ENCODE data around the gene ARHGEF1. TPM values are rescaled to one million over a fixed set of nuclear protein-coding genes. Genes with fewer than 3 reads are reported as not detected.

The ARHGEF1 gene
- total RNA-seq, 1 donor from 2014 or later: 25.0 TPM

DNA sequence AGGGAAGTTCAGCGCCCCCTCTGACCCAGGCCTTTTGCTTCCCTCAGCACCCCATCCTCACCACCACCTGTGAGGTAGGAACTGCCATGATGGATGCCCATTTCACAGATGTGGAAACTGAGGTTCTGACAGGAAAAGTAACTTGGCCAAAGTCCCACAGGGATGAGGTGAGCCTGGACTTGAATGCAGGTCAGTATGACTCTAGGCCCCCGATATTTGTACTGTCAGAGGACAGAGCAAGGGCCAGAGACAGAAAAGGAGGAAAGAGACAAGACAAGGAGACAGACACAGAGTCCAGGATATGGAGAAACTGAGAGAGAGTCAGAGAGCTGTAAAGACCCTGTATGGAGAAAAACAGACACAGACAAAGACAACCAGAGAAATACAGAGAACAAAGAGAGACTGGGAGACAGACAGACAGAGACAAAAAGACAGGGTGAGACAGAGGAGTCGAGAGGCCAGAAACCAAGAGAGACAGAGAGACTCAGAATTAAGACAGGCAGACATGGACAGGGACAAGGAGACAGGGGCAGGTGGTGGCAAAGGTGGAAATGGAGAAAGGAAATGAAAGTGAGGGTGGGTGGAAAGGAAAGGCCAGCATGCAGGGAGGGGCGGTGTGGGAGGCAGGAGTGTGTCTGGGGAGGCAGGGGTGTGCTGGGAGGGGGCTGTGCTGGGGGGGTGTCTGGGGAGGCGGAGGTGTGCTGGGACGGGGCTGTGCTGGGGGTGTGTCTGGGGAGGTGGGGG, 40.2 kb downstream of the ARHGEF1 start:
- no peak for FAIRE-seq
- no peak for TF ChIP-seq CTCF (IDR thresholded peaks at IDR 0.05; ENCODE audit: insufficient read depth, low read length, severe bottlenecking)
- no peaks in the 10 kb centered on the region for H3K36me3 ChIP-seq (ENCODE audit: control insufficient read depth, insufficient read depth, low read length)
- peaks cover 55% of the 10 kb centered on the region for H3K27me3 ChIP-seq (ENCODE audit: control insufficient read depth, insufficient read depth, low read length)
- DNase-seq (ENCODE audit: low read depth): no peak
- H3K4me3 ChIP-seq (ENCODE audit: low read depth, low read length): no peak overlapping the region

GRCh38 chr19:41924151-41925145, 41.5 kb downstream of the ARHGEF1 start:
- peaks cover 62% of the 10 kb centered on the region for H3K27me3 ChIP-seq (ENCODE audit: control insufficient read depth, insufficient read depth, low read length)
- no peak for TF ChIP-seq CTCF (IDR thresholded peaks at IDR 0.05; ENCODE audit: insufficient read depth, low read length, severe bottlenecking)
- FAIRE-seq (peak; percentile 64), DNase-seq (ENCODE audit: low read depth) (no peak)
- H3K4me3 ChIP-seq (ENCODE audit: low read depth, low read length): no peak overlapping the region
- H3K36me3 ChIP-seq (ENCODE audit: control insufficient read depth, insufficient read depth, low read length): no peaks in the 10 kb centered on the region

- DNase-seq (ENCODE audit: low read depth): no peak
- Histone ChIP-seq H3K27me3 (ENCODE audit: control insufficient read depth, insufficient read depth, low read length) (peaks cover 71% of the 10 kb centered on the region), H3K4me3 (ENCODE audit: low read depth, low read length) (no peak overlapping the region), H3K36me3 (ENCODE audit: control insufficient read depth, insufficient read depth, low read length) (no peaks in the 10 kb centered on the region)
- FAIRE-seq: peak; percentile 66
- TF ChIP-seq CTCF (IDR thresholded peaks at IDR 0.05; ENCODE audit: insufficient read depth, low read length, severe bottlenecking): no peak
Observed at GRCh38 chr19:41925208-41926003, 42.4 kb downstream of the ARHGEF1 start.

DNA sequence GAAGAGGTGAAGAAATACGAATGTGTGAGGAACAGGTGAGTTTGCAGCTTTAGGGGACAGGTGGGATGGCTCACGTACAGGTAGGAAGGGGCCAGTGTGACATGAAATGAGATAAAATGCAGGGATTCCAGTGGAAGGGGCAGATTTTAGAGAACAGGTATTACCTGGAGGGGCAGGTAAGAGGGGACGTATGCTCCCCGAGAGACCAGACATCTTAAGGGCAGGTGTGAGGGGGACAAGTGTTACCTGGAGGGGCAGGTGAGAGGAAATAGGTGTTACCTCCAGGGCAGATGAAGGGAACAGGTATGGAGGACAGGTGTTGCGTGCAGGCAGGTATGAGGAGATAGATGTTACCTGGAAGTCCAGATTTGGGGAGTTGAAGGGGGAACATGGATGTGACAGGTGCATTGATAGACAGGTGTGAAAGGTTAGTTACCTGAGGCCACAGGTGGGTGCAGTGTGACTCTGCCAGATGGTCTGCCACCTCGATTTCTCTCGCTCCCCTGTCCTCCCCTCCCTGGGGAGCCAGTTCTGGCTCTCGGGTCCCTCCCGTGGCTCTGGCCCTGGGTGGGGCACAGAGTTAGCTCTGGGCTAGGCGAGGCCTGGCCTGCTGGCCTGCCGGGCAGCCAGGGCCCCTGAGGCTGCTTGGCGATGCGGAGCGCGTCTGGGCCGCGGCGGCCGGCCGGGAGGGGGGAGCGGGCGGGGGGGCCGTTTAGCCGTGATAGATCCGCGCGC, 43.2 kb downstream of the ARHGEF1 start:
- Histone ChIP-seq H3K36me3 (ENCODE audit: control insufficient read depth, insufficient read depth, low read length) (no peaks in the 10 kb centered on the region), H3K27me3 (ENCODE audit: control insufficient read depth, insufficient read depth, low read length) (peaks cover 75% of the 10 kb centered on the region), H3K4me3 (ENCODE audit: low read depth, low read length) (no peak overlapping the region)
- DNase-seq (ENCODE audit: low read depth): no peak
- no peak for TF ChIP-seq CTCF (IDR thresholded peaks at IDR 0.05; ENCODE audit: insufficient read depth, low read length, severe bottlenecking)
- FAIRE-seq: no peak
